ENCODE data around the gene MBD1.
"Not testable (repeated sequence)": the region's sequence is repeated elsewhere in the genome, so short reads cannot be mapped to it uniquely, and the experiment has no call there.

The MBD1 gene

DNA sequence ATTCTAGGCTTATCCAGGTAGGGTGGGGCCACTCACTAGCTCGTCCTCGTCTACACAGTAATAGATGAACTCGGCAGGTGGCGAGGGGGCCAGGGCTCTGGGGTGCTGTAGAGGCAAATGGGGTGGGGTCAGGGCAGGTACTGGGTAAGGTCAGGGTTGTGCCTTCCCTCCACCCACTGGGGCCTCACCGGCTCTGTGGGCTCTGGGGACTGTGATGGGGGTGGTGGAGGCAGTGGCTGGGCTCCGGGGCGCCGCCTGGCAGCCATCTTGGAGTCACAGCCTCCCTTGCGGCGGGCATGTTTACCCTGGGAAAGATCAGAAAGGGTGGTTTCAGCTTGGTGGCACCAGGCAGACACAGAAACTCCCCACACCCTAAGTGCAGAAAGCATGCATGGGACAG is 6.4 kb downstream of the MBD1 start:
- DNase-seq: no peak

DNA sequence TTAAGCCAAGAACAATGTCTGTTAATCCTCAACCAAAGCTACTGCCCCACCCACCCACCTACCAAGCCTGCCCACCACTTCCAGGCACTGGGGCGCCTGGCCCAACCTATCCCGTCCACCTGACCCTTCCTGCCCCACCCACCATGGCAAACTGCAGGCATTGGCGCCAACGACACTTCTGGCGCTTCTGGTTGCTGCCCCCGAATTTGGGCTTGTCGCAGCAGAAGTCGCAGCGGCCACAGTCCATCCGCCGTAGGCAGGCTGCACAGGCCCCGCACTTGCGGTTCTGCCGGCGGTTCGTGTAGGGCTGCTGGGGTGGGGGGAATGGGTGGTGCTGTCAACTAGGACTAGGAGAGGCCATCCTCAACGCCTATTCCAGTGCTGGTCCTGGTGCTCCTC is 7.3 kb downstream of the MBD1 start:
- no peak for DNase-seq

DNA sequence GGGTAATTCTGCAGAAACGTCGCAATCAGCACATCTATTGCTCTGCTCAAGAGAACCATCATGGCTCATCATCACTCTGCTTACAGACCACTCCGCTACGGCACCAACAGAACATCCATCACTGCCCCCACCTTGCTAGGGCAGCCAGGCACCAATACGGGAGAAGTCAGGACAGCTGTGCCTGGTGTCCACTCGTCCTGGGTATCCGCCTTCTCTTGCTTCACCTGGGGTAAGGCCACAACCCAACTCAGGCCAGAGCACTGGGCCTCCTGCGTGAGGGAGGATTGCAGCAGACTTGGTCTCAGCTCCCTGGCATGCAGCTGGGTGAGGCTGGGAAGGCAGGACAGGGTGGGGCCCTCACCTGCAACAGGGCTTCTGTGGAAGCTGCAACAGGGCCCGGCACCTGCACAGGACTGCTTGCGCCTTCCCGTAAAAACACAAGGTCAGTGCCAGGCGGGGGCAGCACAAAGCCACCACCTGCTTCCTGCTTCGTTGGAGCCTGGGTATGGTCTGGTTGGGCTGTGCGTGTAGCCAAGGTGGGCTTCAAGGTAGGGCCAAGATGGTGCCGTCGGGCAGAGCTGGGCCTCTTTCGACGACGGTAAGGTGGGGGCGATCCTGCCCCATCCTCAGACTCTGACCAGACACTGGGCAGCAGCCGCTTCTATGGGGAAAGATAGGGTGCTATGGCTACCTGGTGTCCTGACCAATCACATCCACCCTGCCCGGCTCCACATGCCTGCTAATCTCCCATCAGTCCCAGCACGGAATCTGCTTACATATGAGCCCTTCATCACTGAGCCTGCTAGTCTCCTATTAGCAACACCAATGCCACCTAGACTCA is 7.9 kb downstream of the MBD1 start:
- no peak for DNase-seq

DNA sequence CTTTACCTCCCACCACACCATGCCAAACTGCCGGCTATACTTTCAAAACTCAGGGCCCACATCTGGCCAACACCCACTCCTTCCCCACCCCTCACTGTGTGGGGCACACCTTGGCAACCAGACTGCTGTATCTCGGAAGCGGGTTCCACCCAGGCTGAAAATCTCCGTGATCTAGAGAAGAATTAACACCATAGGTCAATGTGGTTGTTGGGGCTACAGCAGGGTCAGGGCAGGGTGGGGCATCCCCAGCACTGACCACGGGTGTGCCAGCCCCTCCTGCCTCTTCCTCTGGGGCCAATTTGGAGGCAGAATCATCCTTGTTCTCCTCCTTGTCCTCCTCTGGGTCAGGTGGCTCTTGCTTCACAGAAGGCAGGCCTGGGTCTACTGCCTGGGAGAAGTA is 8.8 kb downstream of the MBD1 start:
- no peak for DNase-seq

DNA sequence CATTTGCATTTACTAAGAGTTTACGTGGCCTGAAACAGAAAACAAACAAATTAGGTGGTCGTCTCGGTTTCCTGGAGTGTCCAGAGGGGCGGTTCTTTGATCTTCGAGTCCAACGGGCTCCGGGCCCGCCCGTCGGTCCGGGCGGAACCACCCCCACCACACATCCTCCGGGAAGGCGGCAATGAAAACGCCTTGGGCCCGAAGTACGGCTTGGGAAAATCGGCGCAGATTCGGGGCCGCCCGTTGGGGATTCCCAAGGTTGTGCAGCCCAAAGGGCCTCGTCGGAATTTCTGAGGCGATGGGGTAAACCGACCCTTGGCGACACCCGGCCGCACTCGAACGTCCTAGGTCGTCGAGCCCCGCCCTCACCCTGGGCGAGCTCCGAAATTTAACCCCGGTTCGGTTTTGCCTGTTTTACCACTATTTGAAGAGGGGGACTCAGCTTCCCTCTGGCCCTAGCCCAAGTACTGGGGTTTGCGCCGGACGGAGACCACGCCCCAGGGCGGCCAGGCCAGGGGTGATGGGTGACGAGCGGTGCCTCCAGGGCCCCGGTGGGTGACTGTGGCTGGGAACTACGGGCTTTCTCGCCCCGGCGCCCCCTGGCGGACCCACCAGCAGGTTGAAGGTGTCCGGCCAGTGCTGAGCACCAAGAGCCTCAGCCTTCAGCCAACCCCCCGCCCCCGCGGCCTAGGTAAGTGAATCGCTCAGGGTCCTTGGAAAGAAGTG is 13.1 kb downstream of the MBD1 start:
- DNase-seq: peak; percentile 70

DNA sequence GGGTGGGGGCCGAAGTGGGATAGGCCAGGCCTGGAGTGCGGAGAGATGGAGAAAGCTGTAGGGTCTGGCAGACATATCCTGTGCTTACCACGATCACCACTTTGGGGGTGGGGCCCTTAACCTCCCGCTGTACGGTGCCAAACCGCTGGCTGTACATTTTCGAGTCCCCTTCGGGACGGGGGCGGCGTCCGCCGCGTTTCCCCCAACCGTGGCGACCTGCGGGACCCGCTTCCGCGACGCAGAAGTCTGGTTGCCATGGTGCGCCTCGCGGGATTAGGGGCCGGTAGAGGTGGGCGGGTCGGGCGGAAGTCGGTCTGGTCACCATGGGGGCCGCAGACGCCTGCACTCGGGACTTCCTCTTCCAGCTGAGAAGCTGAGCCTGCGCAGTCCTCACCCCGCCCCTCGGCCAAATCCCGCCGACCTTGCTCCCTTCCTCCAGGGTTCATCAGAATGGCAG is 15.0 kb downstream of the MBD1 start, which contains the start of gene CFAP53:
Gene CFAP53, minus strand, starts transcription at position 248 of the 457 bp plus-strand sequence. Its CDS starts 91 bp downstream, at position 157.
- peak; percentile 82 for DNase-seq

DNA sequence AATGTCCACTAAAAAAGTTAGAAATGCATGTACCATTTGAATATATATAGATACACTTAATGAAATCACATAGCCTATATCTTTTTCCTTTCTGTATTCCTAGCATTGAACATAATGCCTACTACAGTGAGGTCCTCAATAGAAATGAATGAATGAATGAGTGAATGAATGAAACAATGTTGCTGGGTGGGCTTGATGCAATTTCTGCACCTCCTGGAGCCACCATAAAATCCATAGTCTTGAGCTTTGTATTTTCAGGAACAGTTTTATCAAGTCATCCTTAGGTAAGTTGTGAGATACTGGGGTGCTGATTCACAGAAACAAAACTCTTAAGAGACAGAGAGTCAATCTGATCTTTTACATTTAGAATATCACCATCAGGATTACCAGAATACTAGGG is 18.3 kb downstream of the MBD1 start:
- no peak for DNase-seq

DNA sequence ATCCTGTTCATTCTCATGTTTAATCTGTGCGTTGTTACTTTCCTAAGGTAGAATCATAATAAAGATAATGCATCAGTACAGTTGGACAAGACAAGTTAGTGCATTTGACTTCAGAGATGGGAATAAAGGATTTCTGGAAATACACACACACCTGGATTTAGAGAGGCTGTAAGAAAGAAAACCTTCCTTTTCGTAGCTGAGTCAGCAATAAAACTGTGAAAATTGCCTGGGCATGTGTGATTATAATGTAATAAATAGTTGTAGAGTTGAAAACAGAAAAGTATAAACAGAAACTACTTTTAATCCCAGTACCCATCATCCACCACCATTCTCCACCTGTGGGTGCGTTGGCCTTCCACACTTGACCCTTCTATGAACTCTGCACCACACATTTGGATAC is 30.4 kb downstream of the MBD1 start:
- no peak for DNase-seq

DNA sequence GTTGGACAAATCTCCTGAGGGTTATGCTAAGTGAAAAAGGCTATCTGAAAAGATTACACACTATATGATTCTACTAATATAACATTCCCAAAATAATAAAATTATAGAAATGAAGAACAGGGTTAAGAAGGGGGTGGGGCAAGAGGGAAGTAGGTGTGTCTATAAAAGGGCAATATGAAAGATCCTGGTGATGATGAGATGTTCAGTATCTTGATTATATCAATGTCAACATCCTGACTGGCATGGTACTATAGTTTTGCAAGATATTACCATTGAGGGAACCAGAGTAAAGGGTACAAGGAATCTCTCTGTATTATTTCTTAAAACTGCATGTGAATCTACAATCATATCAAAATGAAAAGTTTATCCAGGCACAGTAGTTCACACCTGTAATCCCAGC is 31.7 kb downstream of the MBD1 start:
- DNase-seq: no peak

DNA sequence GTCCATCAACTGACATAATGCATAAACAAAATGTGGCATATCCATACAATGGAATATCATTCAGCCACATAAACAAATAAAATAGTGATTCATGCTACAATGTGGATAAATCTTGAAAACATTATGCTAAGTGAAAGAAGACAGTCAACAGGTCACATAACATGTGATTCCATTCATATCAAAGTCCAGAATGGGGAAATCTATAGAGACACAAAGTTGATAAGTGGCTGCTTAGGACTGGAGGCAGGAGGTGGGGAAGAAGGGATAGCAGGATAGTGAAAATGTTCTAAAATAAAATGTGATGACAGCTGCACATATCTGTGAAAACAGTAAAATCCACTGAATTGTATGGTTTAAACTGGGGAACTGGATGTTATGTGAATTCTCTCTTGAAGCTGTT is 33.8 kb downstream of the MBD1 start:
- no peak for DNase-seq

DNA sequence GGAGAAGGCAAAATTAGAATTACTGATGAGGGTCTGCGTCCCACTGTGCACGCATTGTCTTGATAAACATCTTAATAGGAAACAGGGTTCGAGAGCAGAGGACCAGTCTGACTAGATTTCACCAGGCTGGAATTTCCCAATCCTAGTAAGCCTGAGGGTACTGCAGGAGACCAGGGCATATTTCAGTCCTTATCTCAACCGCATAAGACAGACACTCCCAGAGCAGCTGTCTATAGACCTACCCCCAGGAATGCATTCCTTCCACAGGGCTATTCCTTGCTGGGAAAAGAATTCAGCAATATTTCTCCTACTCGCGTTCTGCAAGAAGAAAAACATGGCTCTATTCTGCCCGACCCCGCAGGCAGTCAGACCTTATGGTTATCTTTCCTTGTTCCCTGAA is 39.6 kb downstream of the MBD1 start:
- DNase-seq: not testable (repeated sequence)

DNA sequence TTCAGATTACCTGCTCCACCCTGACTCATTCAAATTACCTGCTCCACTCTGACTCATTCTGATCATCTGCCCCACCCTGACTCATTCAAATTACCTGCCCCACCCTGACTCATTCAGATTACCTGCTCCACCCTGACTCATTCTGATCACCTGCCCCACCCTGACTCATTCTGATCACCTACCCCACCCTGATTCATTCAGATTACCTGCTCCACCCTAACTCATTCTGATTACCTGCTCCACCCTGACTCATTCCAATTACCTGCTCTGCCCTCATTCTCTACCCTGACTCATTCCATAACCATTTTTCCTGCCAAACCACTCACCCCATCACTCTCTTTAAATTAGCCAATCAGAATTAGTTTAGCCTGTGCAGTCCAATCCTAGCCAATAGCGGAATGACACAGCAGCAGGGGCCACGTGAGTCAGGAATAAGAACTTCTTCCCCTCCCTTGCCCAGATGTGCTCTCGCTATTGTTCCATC is 41.2 kb downstream of the MBD1 start:
- DNase-seq: no peak

DNA sequence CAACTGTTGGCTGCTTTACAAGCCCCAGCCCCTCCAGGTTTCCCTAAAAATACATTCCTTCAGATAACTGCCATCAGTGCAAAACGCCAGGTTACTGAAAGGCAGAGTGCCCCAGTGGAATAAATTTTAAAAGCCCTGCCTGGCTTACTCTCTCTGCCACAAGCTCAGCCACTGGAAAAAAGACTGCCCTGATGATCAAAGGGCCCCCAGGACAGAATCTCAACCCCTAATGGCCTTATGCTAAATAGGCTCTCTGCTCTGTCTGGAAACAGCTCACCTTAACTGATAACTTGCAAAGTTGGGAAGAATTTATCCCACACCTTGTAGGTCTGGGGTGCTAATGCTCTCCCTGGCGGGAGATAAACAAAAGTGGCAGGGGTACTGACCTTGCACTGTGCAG is 48.9 kb downstream of the MBD1 start:
- no peak for DNase-seq

DNA sequence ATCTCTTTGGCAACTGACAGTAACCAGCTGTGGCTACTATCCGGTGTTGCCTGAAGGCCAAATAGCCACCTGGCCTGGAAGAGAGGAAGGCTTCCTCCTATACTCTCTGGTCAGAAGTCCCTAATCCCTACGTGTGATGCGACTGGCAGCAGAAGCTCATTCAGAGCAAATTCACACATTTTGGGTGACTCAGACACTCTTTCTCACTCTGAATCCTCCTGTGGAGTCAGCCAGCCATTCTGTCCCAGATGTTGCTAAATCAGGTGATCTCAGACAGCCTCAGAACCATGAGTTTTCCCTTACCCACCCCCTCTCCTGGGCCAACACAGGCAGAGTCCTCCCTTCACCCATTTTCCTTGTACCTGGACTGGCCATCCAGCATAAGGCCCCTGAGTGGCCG is 49.7 kb downstream of the MBD1 start:
- DNase-seq: no peak

DNA sequence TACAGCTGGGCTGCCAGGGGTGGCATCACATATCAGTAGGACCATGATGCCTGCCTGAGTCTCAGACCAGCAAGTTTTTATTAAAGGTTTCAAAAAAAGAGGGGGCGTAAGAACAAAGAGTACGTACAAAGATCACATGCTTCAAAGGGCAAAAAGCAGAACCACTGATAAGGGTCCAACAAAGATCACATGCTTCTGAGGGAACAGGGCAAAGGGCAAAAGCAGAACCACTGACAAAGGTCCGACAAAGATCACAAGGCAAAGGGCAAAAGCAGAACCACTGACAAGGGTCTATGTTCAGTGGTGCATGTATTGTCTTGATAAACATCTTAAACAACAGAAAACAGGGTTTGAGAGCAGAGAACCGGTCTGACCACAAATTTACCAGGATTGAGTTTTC is 61.1 kb downstream of the MBD1 start:
- not testable (repeated sequence) for DNase-seq

Data from right kidney (tissue), 1 donor.